Rectal smooth muscle tissue (tissue), 1 donor: Measurements from ENCODE around the gene CTNND2.
"Not testable (repeated sequence)": the region's sequence is repeated elsewhere in the genome, so short reads cannot be mapped to it uniquely, and the experiment has no call there.

ENCODE experiments used
- H3K27ac ChIP-seq: one replicate; pipeline ENCODE4 v1.7.0; 2013; ENCODE audit warnings: low read depth, low read length, inconsistent platforms
- H3K27me3 ChIP-seq: one replicate; pipeline ENCODE4 v1.7.0; 2013; ENCODE audit warnings: low read length; ENCODE audit not compliant: control insufficient read depth, insufficient read depth
- H3K36me3 ChIP-seq: one replicate; pipeline ENCODE4 v1.7.0; 2013; ENCODE audit warnings: low read length; ENCODE audit not compliant: control insufficient read depth, insufficient read depth
- H3K4me1 ChIP-seq: one replicate; pipeline ENCODE4 v1.7.0; 2013; ENCODE audit warnings: low read length; ENCODE audit not compliant: control insufficient read depth, insufficient read depth
- H3K4me3 ChIP-seq: one replicate; pipeline ENCODE4 v1.7.0; 2013; ENCODE audit warnings: low read length
- H3K9ac ChIP-seq: one replicate; pipeline ENCODE4 v1.7.0; 2013; ENCODE audit warnings: low read length

CTNND2 gene

GRCh38 chr5:11004523-11004922, 899.7 kb downstream of the CTNND2 start:
- not testable (repeated sequence) for H3K27ac ChIP-seq, H3K4me3 ChIP-seq, H3K4me1 ChIP-seq, H3K9ac ChIP-seq, H3K36me3 ChIP-seq, H3K27me3 ChIP-seq

GRCh38 chr5:11000515-11001353, 903.5 kb downstream of the CTNND2 start:
- no peak overlapping the region for H3K9ac ChIP-seq
- no peaks in the 10 kb centered on the region for H3K27me3 ChIP-seq
- H3K4me1 ChIP-seq, result no peaks in the 10 kb centered on the region
- H3K27ac ChIP-seq, result no peak overlapping the region
- no peaks in the 10 kb centered on the region for H3K36me3 ChIP-seq
- H3K4me3 ChIP-seq, result no peak overlapping the region

- no peak overlapping the region for H3K27ac ChIP-seq
- H3K9ac ChIP-seq, result no peak overlapping the region
- no peaks in the 10 kb centered on the region for H3K4me1 ChIP-seq
- H3K36me3 ChIP-seq, result no peaks in the 10 kb centered on the region
- no peak overlapping the region for H3K4me3 ChIP-seq
- no peaks in the 10 kb centered on the region for H3K27me3 ChIP-seq
These were observed 904.5 kb downstream of the CTNND2 start for GRCh38 chr5:10999714-11000113.

- Histone ChIP-seq H3K27ac (no peak overlapping the region), H3K36me3 (no peaks in the 10 kb centered on the region), H3K4me1 (no peaks in the 10 kb centered on the region), H3K9ac (no peak overlapping the region), H3K27me3 (no peaks in the 10 kb centered on the region), H3K4me3 (no peak overlapping the region)
These were observed 908.4 kb downstream of the CTNND2 start for GRCh38 chr5:10995891-10996290.

- no peaks in the 10 kb centered on the region for H3K36me3 ChIP-seq
- no peak overlapping the region for H3K9ac ChIP-seq
- no peaks in the 10 kb centered on the region for H3K27me3 ChIP-seq
- H3K4me1 ChIP-seq, result no peaks in the 10 kb centered on the region
- H3K4me3 ChIP-seq, result no peak overlapping the region
- H3K27ac ChIP-seq, result no peak overlapping the region
These were observed 909.9 kb downstream of the CTNND2 start for GRCh38 chr5:10994091-10994986.

GRCh38 chr5:10990634-10991033, 913.6 kb downstream of the CTNND2 start:
- H3K27me3 ChIP-seq, result no peaks in the 10 kb centered on the region
- H3K4me1 ChIP-seq, result no peaks in the 10 kb centered on the region
- H3K27ac ChIP-seq, result no peak overlapping the region
- no peak overlapping the region for H3K9ac ChIP-seq
- H3K36me3 ChIP-seq, result no peaks in the 10 kb centered on the region
- no peak overlapping the region for H3K4me3 ChIP-seq

GRCh38 chr5:10989577-10990263, 914.5 kb downstream of the CTNND2 start:
- Histone ChIP-seq H3K36me3 (no peaks in the 10 kb centered on the region), H3K4me1 (no peaks in the 10 kb centered on the region), H3K27me3 (no peaks in the 10 kb centered on the region), H3K4me3 (no peak overlapping the region), H3K9ac (no peak overlapping the region), H3K27ac (no peak overlapping the region)

GRCh38 chr5:10988622-10989021, 915.6 kb downstream of the CTNND2 start:
- Histone ChIP-seq H3K9ac (no peak overlapping the region), H3K36me3 (no peaks in the 10 kb centered on the region), H3K4me1 (no peaks in the 10 kb centered on the region), H3K27me3 (no peaks in the 10 kb centered on the region), H3K4me3 (no peak overlapping the region), H3K27ac (no peak overlapping the region)

- no peaks in the 10 kb centered on the region for H3K36me3 ChIP-seq
- no peaks in the 10 kb centered on the region for H3K27me3 ChIP-seq
- no peaks in the 10 kb centered on the region for H3K4me1 ChIP-seq
- H3K9ac ChIP-seq, result no peak overlapping the region
- H3K27ac ChIP-seq, result no peak overlapping the region
- H3K4me3 ChIP-seq, result no peak overlapping the region
These were observed 916.2 kb downstream of the CTNND2 start for GRCh38 chr5:10987925-10988504.

GRCh38 chr5:10987276-10987924, 916.8 kb downstream of the CTNND2 start:
- Histone ChIP-seq H3K36me3 (no peaks in the 10 kb centered on the region), H3K4me3 (no peak overlapping the region), H3K27me3 (no peaks in the 10 kb centered on the region), H3K9ac (no peak overlapping the region), H3K4me1 (no peaks in the 10 kb centered on the region), H3K27ac (no peak overlapping the region)

- H3K4me1 ChIP-seq, result no peaks in the 10 kb centered on the region
- no peak overlapping the region for H3K4me3 ChIP-seq
- H3K27me3 ChIP-seq, result no peaks in the 10 kb centered on the region
- H3K9ac ChIP-seq, result no peak overlapping the region
- no peak overlapping the region for H3K27ac ChIP-seq
- no peaks in the 10 kb centered on the region for H3K36me3 ChIP-seq
These were observed 918.5 kb downstream of the CTNND2 start for GRCh38 chr5:10985721-10986110.
